Activated CD4-positive, alpha-beta T cell treated with anti-CD3 and anti-CD28 coated beads for 36 hours (primary cell): Measurements from ENCODE around the gene SV2B. TPM values are rescaled to one million over a fixed set of nuclear protein-coding genes. Genes with fewer than 3 reads are reported as not detected.

ENCODE experiments used
- ATAC-seq: fragments of 200-7000 bp; cut with Tn5 transposase; one replicate; pipeline ENCODE4 v1.10.0; 2021; ENCODE audit warnings: mild to moderate bottlenecking, moderate library complexity
- CTCF ChIA-PET: fragments of 350-600 bp; sonication (Branson Sonifier 250); formaldehyde crosslinking; loops from one replicate; lab custom pipeline; 2021; ENCODE audit warnings: antibody characterized with exemption; lab: Charles Lee
- POLR2A ChIA-PET: fragments of 350-600 bp; sonication (Branson Sonifier 250); formaldehyde crosslinking; loops from one replicate; lab custom pipeline; 2021; ENCODE audit warnings: antibody characterized with exemption, inconsistent platforms; lab: Charles Lee
- DNase-seq: peaks from one replicate; pipeline ENCODE4 v3.0.0-alpha.2; 2020
- H3K27ac Mint-ChIP-seq: one replicate; pipeline ENCODE4 v1.8.0; 2021; ENCODE audit warnings: mixed read lengths
- H3K27me3 Mint-ChIP-seq: one replicate; pipeline ENCODE4 v1.8.0; 2021; ENCODE audit warnings: mixed read lengths
- H3K36me3 Mint-ChIP-seq: one replicate; pipeline ENCODE4 v1.8.0; 2021; ENCODE audit warnings: low read depth, mixed read lengths
- H3K4me1 Mint-ChIP-seq: one replicate; pipeline ENCODE4 v1.8.0; 2021; ENCODE audit warnings: mixed read lengths
- H3K4me3 Mint-ChIP-seq: one replicate; pipeline ENCODE4 v1.8.0; 2021; ENCODE audit warnings: mild to moderate bottlenecking, moderate library complexity, mixed read lengths
- H3K9me3 Mint-ChIP-seq: one replicate; pipeline ENCODE4 v1.8.0; 2021; ENCODE audit warnings: low read depth, mixed read lengths
- intact Hi-C, 2 experiments: fragments of 100-400 bp; cut with DNase I in 1 of 2; cut with micrococcal nuclease in 1 of 2; formaldehyde crosslinking; loops; one replicate each; pipeline versions ENCODE4 v1.14.2 to v1.15.1; 2022 to 2024; cut with DNase I, micrococcal nuclease
- total RNA-seq, 2 experiments: library from RNA; stranded (reverse); gene quantifications; one replicate each; pipeline ENCODE4 v1.2.3, GENCODE V29; 2021

SV2B gene
- total RNA-seq, 2 experiments from 2014 or later, result 0.05 TPM

GRCh38 chr15:91104111-91104510, 4.1 kb downstream of the SV2B start:
- peaks cover 64% of the 10 kb centered on the region for H3K27me3 Mint-ChIP-seq
- POLR2A ChIA-PET, result no interaction called here
- H3K9me3 Mint-ChIP-seq, result no peaks in the 10 kb centered on the region
- peaks cover 14% of the 10 kb centered on the region for H3K4me1 Mint-ChIP-seq
- no peak for ATAC-seq
- H3K27ac Mint-ChIP-seq, result no peak overlapping the region
- no peak for DNase-seq
- intact Hi-C loops, result no loop called here
- H3K4me3 Mint-ChIP-seq, result no peak overlapping the region
- CTCF ChIA-PET, result no interaction called here
- no peaks in the 10 kb centered on the region for H3K36me3 Mint-ChIP-seq

GRCh38 chr15:91108421-91108820, 8.4 kb downstream of the SV2B start:
- POLR2A ChIA-PET, result interaction anchor here (0.6 kb wide), 1 partner anchor 94 kb away, joined by 5 read pairs; no protein-coding TSS in a partner anchor
- CTCF ChIA-PET, result interaction anchor here (0.7 to 1.7 kb wide), 3 partner anchors 28 to 131 kb away, joined by 3 read pairs; no protein-coding TSS in a partner anchor
- H3K4me1 Mint-ChIP-seq, result no peaks in the 10 kb centered on the region
- no peaks in the 10 kb centered on the region for H3K9me3 Mint-ChIP-seq
- H3K4me3 Mint-ChIP-seq, result no peak overlapping the region
- ATAC-seq (no peak), DNase-seq (no peak)
- no peaks in the 10 kb centered on the region for H3K36me3 Mint-ChIP-seq
- intact Hi-C loops, result no loop called here
- peaks cover 41% of the 10 kb centered on the region for H3K27me3 Mint-ChIP-seq
- no peak overlapping the region for H3K27ac Mint-ChIP-seq

- ATAC-seq (no peak), DNase-seq (no peak)
- intact Hi-C loops, result no loop called here
- Mint-ChIP-seq H3K4me1 (no peaks in the 10 kb centered on the region), H3K9me3 (no peaks in the 10 kb centered on the region), H3K4me3 (no peak overlapping the region), H3K36me3 (no peaks in the 10 kb centered on the region), H3K27me3 (peaks cover 34% of the 10 kb centered on the region), H3K27ac (no peak overlapping the region)
- ChIA-PET POLR2A (no interaction called here), CTCF (interaction anchor here (1.6 to 2.1 kb wide), 2 partner anchors 9 to 10 kb away, joined by 6 to 10 read pairs; partner anchors contain the start of gene SV2B)
Measured at GRCh38 chr15:91109885-91110284, 9.8 kb downstream of the SV2B start.

- peaks cover 30% of the 10 kb centered on the region for H3K27me3 Mint-ChIP-seq
- no peaks in the 10 kb centered on the region for H3K4me1 Mint-ChIP-seq
- intact Hi-C loops, result no loop called here
- no peaks in the 10 kb centered on the region for H3K36me3 Mint-ChIP-seq
- no peak for ATAC-seq
- POLR2A ChIA-PET, result no interaction called here
- DNase-seq, result no peak
- H3K27ac Mint-ChIP-seq, result no peak overlapping the region
- H3K9me3 Mint-ChIP-seq, result no peaks in the 10 kb centered on the region
- no peak overlapping the region for H3K4me3 Mint-ChIP-seq
- CTCF ChIA-PET, result interaction anchor here (1.0 to 2.1 kb wide), 4 partner anchors 9 to 158 kb away, joined by 3 to 10 read pairs (median 4); partner anchors contain the start of gene SV2B
Measured at GRCh38 chr15:91110407-91110806, 10.3 kb downstream of the SV2B start.

GRCh38 chr15:91113030-91113429, 13.0 kb downstream of the SV2B start:
- H3K27ac Mint-ChIP-seq, result no peak overlapping the region
- intact Hi-C loops, result no loop called here
- ChIA-PET POLR2A (no interaction called here), CTCF (no interaction called here)
- H3K4me1 Mint-ChIP-seq, result no peaks in the 10 kb centered on the region
- DNase-seq (no peak), ATAC-seq (no peak)
- H3K36me3 Mint-ChIP-seq, result no peaks in the 10 kb centered on the region
- peaks cover 24% of the 10 kb centered on the region for H3K27me3 Mint-ChIP-seq
- no peaks in the 10 kb centered on the region for H3K9me3 Mint-ChIP-seq
- no peak overlapping the region for H3K4me3 Mint-ChIP-seq

GRCh38 chr15:91114301-91114700, 14.2 kb downstream of the SV2B start:
- no peaks in the 10 kb centered on the region for H3K9me3 Mint-ChIP-seq
- H3K36me3 Mint-ChIP-seq, result no peaks in the 10 kb centered on the region
- ChIA-PET POLR2A (no interaction called here), CTCF (no interaction called here)
- intact Hi-C loops, result no loop called here
- DNase-seq, result no peak
- H3K4me1 Mint-ChIP-seq, result no peaks in the 10 kb centered on the region
- H3K4me3 Mint-ChIP-seq, result no peak overlapping the region
- H3K27me3 Mint-ChIP-seq, result peaks cover 20% of the 10 kb centered on the region
- H3K27ac Mint-ChIP-seq, result no peak overlapping the region
- ATAC-seq, result no peak

- POLR2A ChIA-PET, result no interaction called here
Measured at GRCh38 chr15:91116113-91117067, 16.3 kb downstream of the SV2B start.

GRCh38 chr15:91117375-91117774, 17.3 kb downstream of the SV2B start:
- intact Hi-C loops, result no loop called here

More at GRCh38 chr15:91116113-91117067, 16.3 kb downstream of the SV2B start:
- Mint-ChIP-seq H3K4me3 (no peak overlapping the region), H3K27ac (no peak overlapping the region), H3K36me3 (no peaks in the 10 kb centered on the region), H3K27me3 (peaks cover 21% of the 10 kb centered on the region), H3K4me1 (no peaks in the 10 kb centered on the region), H3K9me3 (no peaks in the 10 kb centered on the region)
- peak; percentile 36 for ATAC-seq
- DNase-seq, result no peak
- intact Hi-C loops, result no loop called here
- CTCF ChIA-PET, result interaction anchor here (0.7 kb wide), 1 partner anchor 155 kb away, joined by 4 read pairs; no protein-coding TSS in a partner anchor

GRCh38 chr15:91118817-91119590, 18.9 kb downstream of the SV2B start:
- intact Hi-C loops, result no loop called here
- DNase-seq, result no peak
- CTCF ChIA-PET, result interaction anchor here (1.1 to 1.5 kb wide), 2 partner anchors 8 to 9 kb away, joined by 4 to 6 read pairs; no protein-coding TSS in a partner anchor
- POLR2A ChIA-PET, result no interaction called here
- Mint-ChIP-seq H3K27me3 (peaks cover 15% of the 10 kb centered on the region), H3K4me1 (no peaks in the 10 kb centered on the region), H3K9me3 (no peaks in the 10 kb centered on the region), H3K4me3 (no peak overlapping the region), H3K36me3 (no peaks in the 10 kb centered on the region), H3K27ac (no peak overlapping the region)
- ATAC-seq, result no peak

More at GRCh38 chr15:91117375-91117774, 17.3 kb downstream of the SV2B start:
- ATAC-seq (no peak), DNase-seq (no peak)
- ChIA-PET POLR2A (interaction anchor here (0.6 kb wide), 1 partner anchor 22 kb away, joined by 3 read pairs; no protein-coding TSS in a partner anchor), CTCF (interaction anchor here (0.7 kb wide), 3 partner anchors 130 to 417 kb away, joined by 3 to 4 read pairs (median 3); no protein-coding TSS in a partner anchor)
- H3K36me3 Mint-ChIP-seq, result no peaks in the 10 kb centered on the region
- H3K27me3 Mint-ChIP-seq, result peaks cover 16% of the 10 kb centered on the region
- no peak overlapping the region for H3K4me3 Mint-ChIP-seq
- no peak overlapping the region for H3K27ac Mint-ChIP-seq
- no peaks in the 10 kb centered on the region for H3K9me3 Mint-ChIP-seq
- H3K4me1 Mint-ChIP-seq, result no peaks in the 10 kb centered on the region

GRCh38 chr15:91122296-91122695, 22.2 kb downstream of the SV2B start:
- ChIA-PET POLR2A (no interaction called here), CTCF (interaction anchor here (0.6 kb wide), 1 partner anchor 85 kb away, joined by 3 read pairs; no protein-coding TSS in a partner anchor)
- H3K36me3 Mint-ChIP-seq, result no peaks in the 10 kb centered on the region
- H3K4me1 Mint-ChIP-seq, result no peaks in the 10 kb centered on the region
- intact Hi-C loops, result no loop called here
- no peak overlapping the region for H3K27ac Mint-ChIP-seq
- H3K27me3 Mint-ChIP-seq, result peaks cover 18% of the 10 kb centered on the region
- no peaks in the 10 kb centered on the region for H3K9me3 Mint-ChIP-seq
- ATAC-seq, result no peak
- no peak overlapping the region for H3K4me3 Mint-ChIP-seq
- no peak for DNase-seq

GRCh38 chr15:91124132-91124531, 24.1 kb downstream of the SV2B start:
- Mint-ChIP-seq H3K27me3 (peaks cover 11% of the 10 kb centered on the region), H3K36me3 (no peaks in the 10 kb centered on the region), H3K4me3 (no peak overlapping the region), H3K9me3 (no peaks in the 10 kb centered on the region), H3K4me1 (no peaks in the 10 kb centered on the region), H3K27ac (no peak overlapping the region)
- no peak for ATAC-seq
- POLR2A ChIA-PET, result no interaction called here
- intact Hi-C loops, result no loop called here
- no peak for DNase-seq
- CTCF ChIA-PET, result no interaction called here
